HepG2 (cell line): ENCODE results near the gene ATP10A.

Source experiments
- ZNF850 ChIP-seq: sonication (generic); formaldehyde crosslinking; conservative IDR thresholded peaks from 2 replicates; pipeline ENCODE4 v1.9.0; 2021; ENCODE audit warnings: mild to moderate bottlenecking, missing genetic modification reagents
- TF ChIP-seq, protein P1 (sequence below): sonication (generic); formaldehyde crosslinking; IDR thresholded peaks from 2 replicates; pipeline ENCODE4 v1.8.0; 2022; ENCODE audit warnings: missing genetic modification reagents, mild to moderate bottlenecking, borderline replicate concordance
- TF ChIP-seq, protein P2 (sequence below): sonication (generic); formaldehyde crosslinking; IDR thresholded peaks from 2 replicates; pipeline ENCODE4 v1.5.0; 2020; ENCODE audit warnings: mild to moderate bottlenecking, missing genetic modification reagents, moderate library complexity

DNA sequence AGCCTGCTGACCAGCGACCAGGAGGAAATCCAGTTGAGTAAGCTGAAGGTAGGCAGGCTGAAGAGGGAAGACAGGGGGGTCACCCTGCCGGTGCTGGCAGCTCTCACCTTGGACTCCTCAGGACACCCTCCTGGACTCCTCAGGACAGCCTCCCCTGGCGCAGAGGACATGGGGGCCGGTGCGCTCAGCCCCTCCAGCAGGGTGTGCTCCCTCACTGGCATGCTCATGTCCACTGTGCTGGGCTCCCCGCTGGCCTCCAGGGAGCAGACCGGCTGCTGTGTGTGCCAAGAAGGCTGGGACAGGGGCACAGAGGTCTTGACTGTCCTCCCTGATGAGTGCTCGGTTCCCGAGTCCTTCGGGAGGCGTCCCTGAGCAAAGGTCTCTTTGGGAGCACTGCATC, 183.6 kb downstream of the ATP10A start:
- TF ChIP-seq, protein P1, sequence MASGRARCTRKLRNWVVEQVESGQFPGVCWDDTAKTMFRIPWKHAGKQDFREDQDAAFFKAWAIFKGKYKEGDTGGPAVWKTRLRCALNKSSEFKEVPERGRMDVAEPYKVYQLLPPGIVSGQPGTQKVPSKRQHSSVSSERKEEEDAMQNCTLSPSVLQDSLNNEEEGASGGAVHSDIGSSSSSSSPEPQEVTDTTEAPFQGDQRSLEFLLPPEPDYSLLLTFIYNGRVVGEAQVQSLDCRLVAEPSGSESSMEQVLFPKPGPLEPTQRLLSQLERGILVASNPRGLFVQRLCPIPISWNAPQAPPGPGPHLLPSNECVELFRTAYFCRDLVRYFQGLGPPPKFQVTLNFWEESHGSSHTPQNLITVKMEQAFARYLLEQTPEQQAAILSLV (CRISPR knock-in tag): no peak
- TF ChIP-seq ZNF850 (CRISPR knock-in tag): no peak
- TF ChIP-seq, protein P2, sequence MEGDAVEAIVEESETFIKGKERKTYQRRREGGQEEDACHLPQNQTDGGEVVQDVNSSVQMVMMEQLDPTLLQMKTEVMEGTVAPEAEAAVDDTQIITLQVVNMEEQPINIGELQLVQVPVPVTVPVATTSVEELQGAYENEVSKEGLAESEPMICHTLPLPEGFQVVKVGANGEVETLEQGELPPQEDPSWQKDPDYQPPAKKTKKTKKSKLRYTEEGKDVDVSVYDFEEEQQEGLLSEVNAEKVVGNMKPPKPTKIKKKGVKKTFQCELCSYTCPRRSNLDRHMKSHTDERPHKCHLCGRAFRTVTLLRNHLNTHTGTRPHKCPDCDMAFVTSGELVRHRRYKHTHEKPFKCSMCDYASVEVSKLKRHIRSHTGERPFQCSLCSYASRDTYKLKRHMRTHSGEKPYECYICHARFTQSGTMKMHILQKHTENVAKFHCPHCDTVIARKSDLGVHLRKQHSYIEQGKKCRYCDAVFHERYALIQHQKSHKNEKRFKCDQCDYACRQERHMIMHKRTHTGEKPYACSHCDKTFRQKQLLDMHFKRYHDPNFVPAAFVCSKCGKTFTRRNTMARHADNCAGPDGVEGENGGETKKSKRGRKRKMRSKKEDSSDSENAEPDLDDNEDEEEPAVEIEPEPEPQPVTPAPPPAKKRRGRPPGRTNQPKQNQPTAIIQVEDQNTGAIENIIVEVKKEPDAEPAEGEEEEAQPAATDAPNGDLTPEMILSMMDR (CRISPR knock-in tag): no peak
